ENCODE data around the gene MAGEA1. TPM values are rescaled to one million over a fixed set of nuclear protein-coding genes. Genes with fewer than 3 reads are reported as not detected.

The MAGEA1 gene
- total and polyA plus RNA-seq, 2 experiments from 2014 or later, result not detected

GRCh38 chrX:153200462-153200861 lies 21.4 kb downstream of the MAGEA1 start:
- no peaks in the 10 kb centered on the region for H3K36me3 ChIP-seq
- no peaks in the 10 kb centered on the region for H3K9me3 ChIP-seq (ENCODE audit: low read depth)
- H3K27ac ChIP-seq, result no peak overlapping the region
- no peak for TF ChIP-seq CTCF (IDR thresholded peaks at IDR 0.05; ENCODE audit: low read depth, low read length)
- no peak for DNase-seq (ENCODE audit: low read depth in 1 of 2, low spot score in 1 of 2)
- H3K27me3 ChIP-seq, result no peaks in the 10 kb centered on the region
- H3K4me3 ChIP-seq, result no peak overlapping the region
- no peaks in the 10 kb centered on the region for H3K4me1 ChIP-seq (ENCODE audit: low read depth)

- Histone ChIP-seq H3K4me1 (ENCODE audit: low read depth) (no peaks in the 10 kb centered on the region), H3K4me3 (no peak overlapping the region), H3K36me3 (no peaks in the 10 kb centered on the region), H3K9me3 (ENCODE audit: low read depth) (no peaks in the 10 kb centered on the region), H3K27me3 (no peaks in the 10 kb centered on the region), H3K27ac (no peak overlapping the region)
- DNase-seq (ENCODE audit: low read depth in 1 of 2, low spot score in 1 of 2), result no peak
- TF ChIP-seq CTCF (IDR thresholded peaks at IDR 0.05; ENCODE audit: low read depth, low read length), result no peak
Observed at GRCh38 chrX:153206425-153207046, 27.5 kb downstream of the MAGEA1 start.

GRCh38 chrX:153209347-153209746 lies 30.3 kb downstream of the MAGEA1 start:
- H3K4me1 ChIP-seq (ENCODE audit: low read depth), result no peaks in the 10 kb centered on the region
- H3K27ac ChIP-seq, result no peak overlapping the region
- H3K4me3 ChIP-seq, result no peak overlapping the region
- no peaks in the 10 kb centered on the region for H3K9me3 ChIP-seq (ENCODE audit: low read depth)
- no peak for TF ChIP-seq CTCF (IDR thresholded peaks at IDR 0.05; ENCODE audit: low read depth, low read length)
- H3K36me3 ChIP-seq, result no peaks in the 10 kb centered on the region
- H3K27me3 ChIP-seq, result no peaks in the 10 kb centered on the region
- DNase-seq (ENCODE audit: low read depth in 1 of 2, low spot score in 1 of 2), result no peak

GRCh38 chrX:153214934-153215333 lies 35.9 kb downstream of the MAGEA1 start:
- no peak for DNase-seq (ENCODE audit: low read depth in 1 of 2, low spot score in 1 of 2)
- Histone ChIP-seq H3K4me3 (no peak overlapping the region), H3K27me3 (no peaks in the 10 kb centered on the region), H3K27ac (no peak overlapping the region), H3K9me3 (ENCODE audit: low read depth) (no peaks in the 10 kb centered on the region), H3K36me3 (no peaks in the 10 kb centered on the region), H3K4me1 (ENCODE audit: low read depth) (no peaks in the 10 kb centered on the region)
- TF ChIP-seq CTCF (IDR thresholded peaks at IDR 0.05; ENCODE audit: low read depth, low read length), result no peak

GRCh38 chrX:153216926-153217325 lies 37.8 kb downstream of the MAGEA1 start:
- TF ChIP-seq CTCF (IDR thresholded peaks at IDR 0.05; ENCODE audit: low read depth, low read length), result no peak
- Histone ChIP-seq H3K36me3 (no peaks in the 10 kb centered on the region), H3K27me3 (no peaks in the 10 kb centered on the region), H3K27ac (no peak overlapping the region), H3K4me3 (no peak overlapping the region), H3K9me3 (ENCODE audit: low read depth) (no peaks in the 10 kb centered on the region), H3K4me1 (ENCODE audit: low read depth) (no peaks in the 10 kb centered on the region)
- no peak for DNase-seq (ENCODE audit: low read depth in 1 of 2, low spot score in 1 of 2)
